Activated naive CD8-positive, alpha-beta T cell (primary cell): ENCODE data around the gene MYLK4.

ENCODE experiments used
- H3K27ac Mint-ChIP-seq: one replicate; pipeline ENCODE4 v1.8.0; 2021; ENCODE audit warnings: mixed read lengths
- H3K27me3 Mint-ChIP-seq: one replicate; pipeline ENCODE4 v1.8.0; 2021; ENCODE audit warnings: mixed read lengths
- H3K36me3 Mint-ChIP-seq: one replicate; pipeline ENCODE4 v1.8.0; 2021; ENCODE audit warnings: mixed read lengths
- H3K4me1 Mint-ChIP-seq: one replicate; pipeline ENCODE4 v1.8.0; 2021; ENCODE audit warnings: low read depth, mixed read lengths
- H3K4me3 Mint-ChIP-seq: one replicate; pipeline ENCODE4 v1.8.0; 2021; ENCODE audit warnings: mild to moderate bottlenecking, mixed read lengths
- H3K9me3 Mint-ChIP-seq: one replicate; pipeline ENCODE4 v1.8.0; 2021; ENCODE audit warnings: low read depth, mixed read lengths

The MYLK4 gene

DNA sequence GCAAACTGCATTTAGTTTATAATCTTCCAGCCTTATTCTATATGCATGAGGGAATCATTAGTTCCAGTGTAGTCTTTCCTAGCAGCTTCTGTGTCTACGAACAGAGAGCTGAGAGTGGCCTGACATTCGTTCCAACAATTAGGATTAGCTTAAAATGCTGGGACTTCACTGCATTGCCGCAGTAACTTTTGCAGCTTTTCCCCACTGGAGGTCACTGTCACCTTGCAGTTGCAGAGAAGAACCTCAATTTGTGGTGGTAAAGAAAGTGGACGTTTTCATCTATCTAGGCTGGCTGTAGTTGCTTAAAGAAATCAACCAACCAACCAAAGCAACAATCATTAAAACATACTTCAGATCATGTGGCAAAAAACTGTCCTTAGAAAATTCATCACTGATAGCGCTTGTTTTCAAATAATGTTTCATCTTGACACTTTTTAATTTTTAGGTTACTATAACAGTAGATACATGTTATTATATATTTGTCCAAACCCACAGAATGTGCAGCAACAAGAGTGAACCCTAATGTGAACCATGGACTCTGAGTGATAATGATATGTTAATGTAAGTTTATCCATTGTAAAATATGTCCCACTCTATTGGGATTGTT, 12.2 kb downstream of the MYLK4 start:
- no peaks in the 10 kb centered on the region for H3K36me3 Mint-ChIP-seq
- no peak overlapping the region for H3K27ac Mint-ChIP-seq
- H3K9me3 Mint-ChIP-seq = no peaks in the 10 kb centered on the region
- H3K27me3 Mint-ChIP-seq = no peaks in the 10 kb centered on the region
- H3K4me1 Mint-ChIP-seq = peaks cover 5% of the 10 kb centered on the region
- H3K4me3 Mint-ChIP-seq = no peak overlapping the region

DNA sequence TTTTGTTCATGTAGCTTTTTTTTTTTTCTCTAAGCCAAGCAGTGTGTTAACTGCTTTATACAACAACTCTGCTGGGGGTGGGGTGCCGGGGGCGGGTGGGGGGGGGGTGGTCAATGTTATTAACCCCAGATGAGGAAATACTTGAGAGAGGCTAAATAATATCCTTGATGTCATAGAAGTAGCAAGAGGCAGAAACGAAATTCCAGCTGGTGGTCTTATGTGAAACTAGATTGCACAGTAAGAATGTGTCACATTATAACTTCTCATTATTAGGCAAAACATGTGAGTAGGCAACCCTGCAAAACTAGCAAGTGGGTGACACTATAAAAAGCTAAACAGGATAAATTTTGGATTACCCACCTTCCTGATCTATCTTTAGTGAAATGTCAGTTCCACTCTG, 12.8 kb downstream of the MYLK4 start:
- no peak overlapping the region for H3K27ac Mint-ChIP-seq
- H3K4me1 Mint-ChIP-seq = peaks cover 5% of the 10 kb centered on the region

DNA sequence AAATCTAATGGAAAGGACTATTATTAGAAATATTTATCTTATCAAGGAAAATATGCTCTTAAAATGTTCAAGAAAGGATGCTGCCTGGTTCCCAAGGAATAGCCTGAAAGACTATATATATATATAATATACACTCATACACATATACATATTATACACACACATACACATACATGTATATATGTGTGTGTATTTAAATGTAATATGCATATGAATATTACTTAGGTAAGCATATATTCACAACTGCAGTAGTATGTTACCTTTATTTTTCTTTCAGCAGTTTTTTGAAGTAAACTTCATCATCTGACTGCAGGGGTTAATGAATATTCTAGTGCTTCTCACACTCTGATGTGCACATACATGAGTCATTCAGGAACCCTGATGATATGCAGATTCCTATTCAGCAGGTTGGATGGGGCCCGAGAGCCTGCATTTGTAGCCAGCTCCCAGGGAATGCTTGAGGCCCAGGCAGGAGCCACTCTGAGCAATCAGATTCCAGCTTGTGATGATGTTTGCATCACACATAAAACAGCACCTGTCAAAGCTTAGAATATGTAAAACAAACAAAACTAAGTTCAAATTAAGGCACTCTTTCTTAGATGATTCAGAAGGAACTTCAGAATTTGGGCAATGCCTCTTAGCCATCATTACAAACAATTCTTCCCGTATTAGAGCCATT, 16.1 kb downstream of the MYLK4 start:
- Mint-ChIP-seq H3K9me3 (no peaks in the 10 kb centered on the region), H3K27me3 (no peaks in the 10 kb centered on the region), H3K4me1 (peaks cover 5% of the 10 kb centered on the region), H3K27ac (no peak overlapping the region), H3K36me3 (no peaks in the 10 kb centered on the region), H3K4me3 (no peak overlapping the region)

More for the DNA sequence above, 12.8 kb downstream of the MYLK4 start:
- no peaks in the 10 kb centered on the region for H3K27me3 Mint-ChIP-seq
- no peak overlapping the region for H3K4me3 Mint-ChIP-seq
- no peaks in the 10 kb centered on the region for H3K36me3 Mint-ChIP-seq
- H3K9me3 Mint-ChIP-seq = no peaks in the 10 kb centered on the region

DNA sequence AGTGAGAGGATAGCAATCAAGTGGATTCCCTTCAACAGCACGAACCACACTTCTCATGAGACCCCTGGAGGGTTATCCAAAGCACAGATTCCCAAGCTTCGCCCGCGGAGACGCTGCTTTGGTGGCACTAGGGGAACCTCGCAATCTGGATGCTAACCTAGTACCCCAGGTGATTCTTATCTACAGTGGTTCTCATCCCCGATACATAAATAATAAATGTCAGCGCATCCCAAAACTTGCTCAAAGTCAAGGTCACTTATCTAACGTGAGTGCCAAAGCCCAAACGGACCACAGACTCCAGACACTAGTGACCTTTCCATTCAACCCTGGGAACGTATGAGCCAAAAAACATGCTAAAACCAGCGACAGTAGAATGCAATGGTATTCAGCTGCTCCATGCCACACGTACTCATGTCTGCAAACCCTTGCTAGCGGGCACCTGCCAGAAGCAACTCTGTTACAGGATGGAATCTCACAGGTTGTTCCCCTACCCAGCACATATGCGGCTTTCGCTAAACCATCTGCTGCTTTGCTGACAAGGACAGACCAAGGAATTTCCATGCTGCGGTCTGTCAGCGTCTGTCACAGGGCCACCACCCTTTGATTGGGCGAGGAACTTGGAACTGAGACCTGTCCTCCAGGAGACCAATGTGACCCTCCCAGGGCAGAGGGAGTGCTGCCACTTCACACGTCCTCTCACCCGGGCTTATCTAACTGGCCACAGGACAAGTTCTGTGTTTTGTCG, 16.8 kb downstream of the MYLK4 start:
- Mint-ChIP-seq H3K4me1 (peaks cover 5% of the 10 kb centered on the region), H3K27ac (no peak overlapping the region), H3K36me3 (no peaks in the 10 kb centered on the region), H3K4me3 (no peak overlapping the region), H3K27me3 (peaks cover 2% of the 10 kb centered on the region), H3K9me3 (no peaks in the 10 kb centered on the region)

DNA sequence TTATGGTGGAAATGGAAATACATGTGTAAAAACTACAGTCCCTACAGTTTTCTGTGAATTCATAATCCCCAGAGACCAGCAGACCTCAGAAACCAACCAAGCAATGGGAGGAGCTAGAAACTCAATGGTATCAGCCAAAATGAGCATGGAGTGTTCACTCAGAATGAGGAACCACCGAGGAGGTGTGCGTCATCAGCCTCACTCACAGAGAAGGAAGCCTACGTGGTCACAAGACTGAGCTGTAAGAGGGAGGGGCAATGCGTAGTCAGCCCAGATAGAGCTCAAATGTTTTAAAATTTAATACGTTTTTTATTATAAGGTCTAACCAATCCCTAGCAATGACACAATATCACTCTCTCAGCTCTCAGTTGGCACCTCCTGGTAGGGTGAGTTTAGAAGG, 17.4 kb downstream of the MYLK4 start:
- peaks cover 3% of the 10 kb centered on the region for H3K27me3 Mint-ChIP-seq
- H3K4me1 Mint-ChIP-seq = peaks cover 3% of the 10 kb centered on the region
- no peak overlapping the region for H3K4me3 Mint-ChIP-seq
- H3K9me3 Mint-ChIP-seq = no peaks in the 10 kb centered on the region
- H3K27ac Mint-ChIP-seq = no peak overlapping the region
- H3K36me3 Mint-ChIP-seq = no peaks in the 10 kb centered on the region

DNA sequence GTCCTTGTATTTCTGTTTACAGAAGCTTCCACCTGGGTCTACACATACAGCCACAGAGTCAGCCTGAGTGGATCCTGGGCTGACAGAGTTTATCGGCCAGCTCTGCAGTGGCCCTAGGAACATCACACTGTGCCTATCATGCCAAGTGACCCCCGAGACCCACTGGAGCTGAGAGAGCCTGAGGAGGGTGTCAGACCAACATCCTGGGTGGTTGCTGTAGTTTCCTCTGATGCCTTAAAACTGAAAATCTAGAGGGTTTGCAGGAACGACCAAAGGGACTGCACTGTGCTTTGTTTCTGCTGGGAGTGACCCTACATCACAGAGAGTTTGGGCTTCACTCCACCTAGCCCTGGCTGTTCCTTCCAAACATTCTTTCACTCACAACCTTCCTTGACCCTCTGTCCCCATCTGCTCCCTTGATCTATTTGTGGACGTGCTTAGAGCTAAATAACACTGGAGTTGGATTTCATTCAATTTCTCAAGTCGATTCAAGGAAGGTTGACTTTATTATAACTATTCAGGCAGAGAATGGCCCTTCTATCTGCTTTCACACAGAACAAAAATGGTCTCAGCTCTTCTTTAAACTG, 18.1 kb downstream of the MYLK4 start:
- Mint-ChIP-seq H3K36me3 (no peaks in the 10 kb centered on the region), H3K27me3 (peaks cover 3% of the 10 kb centered on the region), H3K27ac (no peak overlapping the region), H3K4me3 (no peak overlapping the region), H3K9me3 (no peaks in the 10 kb centered on the region), H3K4me1 (no peaks in the 10 kb centered on the region)

DNA sequence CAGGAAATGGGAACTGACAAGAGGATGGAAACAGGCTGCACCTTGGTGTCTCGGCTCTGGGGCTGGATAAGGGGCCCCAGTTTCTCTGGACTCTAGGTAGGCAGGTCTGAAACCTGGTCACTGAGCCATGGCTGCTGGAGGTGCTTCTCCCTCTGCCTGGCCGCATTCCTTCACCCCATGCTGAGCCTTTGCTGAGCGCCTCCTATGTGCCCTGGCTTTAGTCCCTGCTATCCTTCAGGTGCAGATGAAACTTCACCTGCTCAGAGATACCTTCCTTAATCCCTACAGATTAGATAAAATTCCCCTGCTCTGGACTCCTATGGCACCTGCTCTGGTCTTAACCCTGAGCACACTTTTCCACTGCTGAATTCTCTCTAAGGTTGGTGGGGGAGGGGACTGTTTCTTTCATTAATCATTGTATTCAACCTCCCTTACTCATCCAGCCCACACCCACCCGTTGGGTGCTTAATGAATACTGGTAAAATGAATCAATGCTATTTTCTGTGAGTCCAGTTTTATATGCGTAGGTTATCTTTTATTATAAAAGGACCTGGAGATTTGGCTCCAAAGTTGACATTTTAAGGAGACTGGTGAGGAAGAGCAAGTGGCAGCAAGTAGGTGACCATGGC, 19.3 kb downstream of the MYLK4 start:
- Mint-ChIP-seq H3K36me3 (peaks cover 3% of the 10 kb centered on the region), H3K9me3 (no peaks in the 10 kb centered on the region), H3K27ac (no peak overlapping the region), H3K27me3 (peaks cover 3% of the 10 kb centered on the region), H3K4me1 (no peaks in the 10 kb centered on the region), H3K4me3 (no peak overlapping the region)

DNA sequence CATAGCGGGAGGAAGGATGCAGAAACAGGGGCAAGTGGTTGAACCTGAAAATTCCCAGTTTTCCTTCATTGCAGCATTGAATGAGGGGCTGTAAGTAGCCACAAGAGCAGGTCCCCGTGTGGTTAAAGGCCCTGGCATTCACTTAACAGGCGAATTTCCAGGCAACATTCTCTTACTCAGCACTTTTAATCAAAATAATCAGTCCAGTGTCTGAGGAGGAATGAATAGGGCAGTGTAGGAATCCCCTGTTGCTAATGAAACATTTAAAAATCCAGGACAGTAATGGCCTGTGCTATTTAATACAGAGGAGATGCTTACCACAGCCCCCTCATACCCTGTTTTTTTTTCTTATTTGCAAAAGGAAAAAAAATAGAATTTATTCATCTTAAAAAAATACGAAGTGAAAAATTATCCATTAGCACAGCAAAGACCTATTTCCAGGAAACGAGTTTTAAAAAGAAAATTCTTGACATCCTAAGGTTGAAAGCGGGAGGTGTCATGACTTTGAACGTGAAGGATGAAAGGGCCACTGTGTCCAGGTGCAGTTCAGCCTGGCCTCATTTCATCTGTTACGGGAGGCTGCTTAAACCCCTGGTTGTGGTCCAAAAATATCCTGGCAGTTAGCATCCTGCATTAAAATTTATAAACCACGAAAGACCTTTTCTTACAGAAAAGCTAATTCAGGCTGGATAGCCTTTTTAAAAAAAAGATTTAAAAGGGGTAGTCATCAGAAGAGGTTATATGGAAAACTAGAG, 20.2 kb downstream of the MYLK4 start:
- H3K36me3 Mint-ChIP-seq = peaks cover 3% of the 10 kb centered on the region
- H3K4me1 Mint-ChIP-seq = no peaks in the 10 kb centered on the region
- H3K27ac Mint-ChIP-seq = no peak overlapping the region
- peaks cover 3% of the 10 kb centered on the region for H3K27me3 Mint-ChIP-seq
- H3K9me3 Mint-ChIP-seq = no peaks in the 10 kb centered on the region
- no peak overlapping the region for H3K4me3 Mint-ChIP-seq

DNA sequence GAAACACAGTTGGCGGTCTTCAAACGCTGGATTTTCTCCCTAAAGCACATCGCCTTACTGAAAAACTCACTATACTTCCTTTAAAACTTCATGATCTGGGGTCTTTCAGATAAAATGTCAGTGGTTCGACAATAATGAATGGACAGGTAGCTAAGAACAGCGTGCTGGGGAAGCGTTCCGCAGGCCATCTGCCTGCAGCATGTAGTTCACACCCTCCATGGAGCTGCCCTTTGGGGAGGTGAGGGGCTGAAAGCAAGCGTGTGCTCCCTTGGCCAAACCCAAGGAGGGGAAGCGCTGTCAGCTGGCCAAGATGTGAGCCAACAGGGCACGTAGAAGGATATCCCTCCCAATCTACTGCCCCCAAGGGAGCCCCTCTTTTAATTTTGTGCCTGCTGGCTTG, 20.8 kb downstream of the MYLK4 start:
- Mint-ChIP-seq H3K36me3 (peaks cover 3% of the 10 kb centered on the region), H3K9me3 (no peaks in the 10 kb centered on the region), H3K27ac (no peak overlapping the region), H3K27me3 (peaks cover 3% of the 10 kb centered on the region), H3K4me3 (no peak overlapping the region), H3K4me1 (no peaks in the 10 kb centered on the region)

DNA sequence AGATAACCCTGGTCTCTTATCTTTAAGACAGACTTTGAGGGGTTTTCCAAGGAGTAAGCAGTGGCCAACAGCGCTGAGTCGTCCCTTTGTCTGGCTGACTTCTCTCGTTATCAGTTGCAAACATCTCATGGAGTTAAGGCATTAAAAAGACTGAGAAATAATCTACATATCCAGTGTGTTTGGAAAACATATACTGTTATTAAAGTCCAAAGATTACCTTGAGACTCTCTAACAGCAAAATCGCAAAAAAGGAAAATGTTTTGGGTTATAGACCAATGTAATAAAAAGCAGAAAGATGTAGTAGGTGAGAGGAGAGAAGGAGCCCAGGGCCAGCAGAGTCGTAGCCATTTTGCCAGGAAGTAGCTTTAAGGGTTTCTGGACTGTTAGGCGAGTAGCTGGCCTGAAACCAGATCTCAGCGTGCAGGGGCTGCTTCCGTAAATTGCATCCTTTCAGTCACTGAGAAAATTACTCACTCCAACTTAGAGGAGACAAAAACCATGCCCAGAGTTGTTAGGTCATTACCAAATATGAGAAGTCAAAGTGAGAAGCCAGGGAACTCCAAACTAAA, 24.6 kb downstream of the MYLK4 start:
- Mint-ChIP-seq H3K27me3 (peaks cover 3% of the 10 kb centered on the region), H3K27ac (no peak overlapping the region), H3K9me3 (peaks cover 7% of the 10 kb centered on the region), H3K36me3 (peaks cover 8% of the 10 kb centered on the region), H3K4me1 (no peaks in the 10 kb centered on the region), H3K4me3 (no peak overlapping the region)

DNA sequence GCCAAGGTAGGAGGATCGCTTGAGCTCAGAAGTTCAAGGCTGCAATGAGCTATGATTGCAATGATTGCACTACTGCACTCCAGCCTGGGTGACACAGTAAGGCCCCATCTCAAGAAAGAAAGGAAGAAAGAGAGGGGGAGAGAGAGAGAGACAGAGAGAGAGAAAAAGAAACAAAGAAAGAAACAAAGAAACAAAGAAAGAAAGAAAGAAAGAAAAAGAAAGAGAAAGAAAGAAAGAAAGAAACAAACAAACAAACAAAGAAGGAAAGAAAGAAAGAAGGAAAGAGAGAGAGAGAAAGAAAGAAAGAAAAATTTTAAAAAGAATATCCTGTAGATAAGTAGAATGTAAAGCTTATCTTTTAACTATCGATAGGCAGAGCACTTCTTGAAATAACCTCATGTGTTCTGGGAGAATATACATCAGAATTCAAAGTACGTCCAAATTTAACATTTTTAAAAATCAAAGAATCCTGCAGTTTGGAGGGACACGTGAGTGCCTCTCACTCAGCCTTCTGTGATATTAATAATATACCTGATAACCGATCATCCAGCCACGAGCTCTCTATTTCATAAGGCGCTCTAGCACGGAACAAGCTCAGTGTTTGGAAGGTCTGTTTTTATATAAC, 25.2 kb downstream of the MYLK4 start:
- Mint-ChIP-seq H3K4me1 (no peaks in the 10 kb centered on the region), H3K4me3 (no peak overlapping the region), H3K9me3 (peaks cover 7% of the 10 kb centered on the region), H3K27ac (no peak overlapping the region), H3K27me3 (peaks cover 3% of the 10 kb centered on the region), H3K36me3 (peaks cover 10% of the 10 kb centered on the region)

DNA sequence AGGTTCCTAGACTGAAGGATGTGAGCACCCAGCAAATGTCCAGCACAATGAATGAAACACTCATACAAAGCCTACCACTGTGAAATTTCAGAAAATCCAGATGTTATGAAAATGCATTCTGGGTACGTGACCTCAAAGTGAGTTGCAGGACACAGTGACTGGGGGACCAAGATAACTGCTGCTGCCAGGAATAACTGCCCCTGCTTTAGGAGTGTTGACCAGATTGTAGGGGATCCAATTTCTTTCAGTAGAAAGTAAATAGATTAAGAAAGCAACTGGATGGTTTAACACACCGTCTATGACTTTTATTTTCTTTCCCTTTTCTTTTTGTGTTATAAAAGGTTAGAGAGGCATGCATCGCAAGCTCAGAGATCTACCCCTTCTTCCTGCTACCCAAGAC, 29.5 kb downstream of the MYLK4 start:
- Mint-ChIP-seq H3K36me3 (peaks cover 7% of the 10 kb centered on the region), H3K4me3 (no peak overlapping the region), H3K27ac (no peak overlapping the region)

DNA sequence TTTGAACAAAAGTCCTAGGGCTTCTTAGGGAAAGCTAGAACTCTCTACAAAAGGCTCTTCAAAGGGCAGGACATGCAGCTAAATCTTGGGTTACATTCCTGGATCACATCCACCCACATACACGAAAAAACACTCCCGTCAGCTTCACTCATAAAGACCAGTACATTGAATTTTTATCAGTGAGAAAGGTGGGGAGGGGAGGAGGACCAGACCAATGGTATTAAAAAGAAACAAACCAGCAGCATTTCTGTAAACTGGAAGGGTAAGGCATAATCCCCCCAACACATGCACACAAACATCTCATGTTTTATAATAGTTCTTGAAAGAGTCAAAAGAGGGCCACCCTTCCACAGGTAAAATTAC, 31.6 kb downstream of the MYLK4 start:
- H3K4me1 Mint-ChIP-seq = peaks cover 4% of the 10 kb centered on the region
- H3K27me3 Mint-ChIP-seq = no peaks in the 10 kb centered on the region
- H3K4me3 Mint-ChIP-seq = no peak overlapping the region
- peaks cover 7% of the 10 kb centered on the region for H3K36me3 Mint-ChIP-seq
- peaks cover 7% of the 10 kb centered on the region for H3K9me3 Mint-ChIP-seq
- no peak overlapping the region for H3K27ac Mint-ChIP-seq

More for the DNA sequence above, 29.5 kb downstream of the MYLK4 start:
- H3K27me3 Mint-ChIP-seq = no peaks in the 10 kb centered on the region
- peaks cover 7% of the 10 kb centered on the region for H3K9me3 Mint-ChIP-seq
- H3K4me1 Mint-ChIP-seq = peaks cover 4% of the 10 kb centered on the region
